GM19035 (cell line): ENCODE data around the gene COA1.
"Not testable (repeated sequence)": the region's sequence is repeated elsewhere in the genome, so short reads cannot be mapped to it uniquely, and the experiment has no call there.

Experiments
- ATAC-seq: cut with Tn5 transposase; IDR thresholded peaks from one replicate; pipeline ENCODE4 v1.9.1; 2021; ENCODE audit not compliant: unreplicated experiment

COA1 gene

DNA sequence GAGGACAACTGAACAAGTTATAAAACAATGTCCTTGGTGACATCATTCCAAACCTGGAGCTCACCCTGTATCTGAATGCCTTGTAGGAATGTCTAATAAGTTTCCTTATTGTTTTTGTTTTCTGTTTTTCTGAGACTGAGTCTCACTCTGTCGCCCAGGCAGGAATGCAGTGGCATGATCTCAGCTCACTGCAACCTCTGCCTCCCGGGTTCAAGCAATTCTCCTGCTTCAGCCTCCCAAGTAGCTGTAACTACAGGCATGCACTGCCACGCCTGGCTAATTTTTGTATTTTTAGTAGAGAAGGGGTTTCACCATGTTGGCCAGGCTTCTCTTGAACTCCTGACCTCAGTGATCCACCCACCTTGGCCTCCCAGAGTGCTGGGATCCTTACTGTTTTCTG is 2.2 kb upstream of the COA1 start:
- not testable (repeated sequence) for ATAC-seq

DNA sequence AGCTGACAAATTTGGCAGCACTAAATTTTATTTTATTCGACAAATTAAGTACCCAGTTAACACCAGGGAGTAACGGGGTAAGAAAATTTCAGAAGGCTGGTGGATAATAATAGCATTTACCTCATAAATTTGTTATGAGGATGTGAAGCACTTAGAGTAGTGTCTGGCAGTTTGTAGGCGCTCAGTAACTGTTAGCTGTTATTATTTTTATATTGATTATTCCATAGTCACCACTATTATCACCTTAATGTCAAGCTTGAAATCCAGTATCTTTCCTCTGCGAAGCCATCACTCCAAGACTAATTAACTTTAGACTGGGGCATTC is 563 bp upstream of the COA1 start:
- ATAC-seq: no peak

DNA sequence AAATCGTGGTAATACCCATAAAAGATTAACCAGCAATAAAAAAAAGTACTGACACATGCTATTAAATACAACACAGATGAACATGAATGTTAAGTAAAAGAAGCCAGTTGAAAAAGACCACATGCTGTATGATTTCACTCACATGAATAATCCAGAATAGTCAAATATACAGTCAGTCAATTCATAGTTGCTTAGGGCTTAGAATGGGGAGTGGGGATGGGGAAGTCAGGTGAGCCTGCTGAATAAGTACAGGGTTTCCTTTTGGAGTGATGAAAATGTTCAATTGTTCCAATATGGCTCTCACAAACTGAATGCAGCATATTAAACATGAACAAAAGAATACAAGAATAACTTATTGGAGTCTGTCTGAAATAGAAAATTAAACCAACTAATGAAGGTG is 1.8 kb downstream of the COA1 start:
- ATAC-seq: no peak

DNA sequence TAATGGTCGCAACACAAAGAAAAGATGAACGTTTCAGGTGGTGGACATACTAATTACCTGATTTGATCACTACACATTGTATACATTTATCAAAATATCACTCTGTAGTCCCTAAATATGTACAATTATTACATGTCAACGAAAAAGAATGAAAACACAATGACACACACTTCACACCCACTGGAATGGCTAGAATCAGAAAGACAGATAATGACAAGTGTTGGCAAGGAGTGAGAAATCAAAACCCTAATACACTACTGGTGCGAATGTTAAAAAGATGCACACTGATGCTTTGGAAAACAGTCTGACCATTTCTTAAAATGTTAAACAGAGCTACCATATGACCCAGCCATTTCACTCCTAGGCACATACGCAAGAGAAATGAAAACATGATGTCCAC is 2.3 kb downstream of the COA1 start:
- ATAC-seq: no peak

DNA sequence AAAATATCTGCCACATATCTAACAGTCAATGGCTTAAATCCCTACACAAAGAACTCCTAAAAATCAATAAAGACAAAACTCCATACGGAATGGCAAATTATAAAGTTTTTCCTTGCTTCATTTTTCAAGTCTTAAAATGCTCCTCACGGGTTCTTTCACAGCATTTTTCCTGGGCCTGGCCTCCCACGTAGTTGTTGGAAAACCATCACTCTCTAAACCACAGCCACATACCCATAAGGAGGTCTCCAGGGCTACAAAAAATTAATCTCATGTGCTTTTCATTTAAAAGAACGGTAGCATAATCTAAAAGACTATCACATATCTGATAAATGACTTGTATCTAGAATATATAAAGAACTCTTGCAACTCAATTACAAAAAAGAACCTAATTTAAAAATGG is 2.9 kb downstream of the COA1 start:
- ATAC-seq: no peak

DNA sequence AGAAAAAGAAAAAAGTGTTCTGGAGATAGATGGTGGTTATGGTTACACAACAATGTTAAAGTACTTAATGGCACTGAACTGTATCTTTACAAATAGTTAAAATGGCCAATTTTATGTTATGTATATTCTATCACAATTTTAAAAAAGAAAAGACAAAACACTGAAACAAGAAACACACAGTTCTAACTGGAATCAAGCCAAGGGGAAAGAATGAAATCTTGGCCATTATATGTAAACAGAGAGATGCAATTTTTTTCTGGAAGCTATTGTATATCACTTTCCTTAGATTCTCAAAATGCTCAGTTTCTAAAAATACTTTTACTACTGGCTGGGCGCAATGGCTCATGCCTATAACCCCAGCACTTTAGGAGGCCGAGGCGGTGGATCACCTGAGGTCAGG is 4.1 kb downstream of the COA1 start:
- ATAC-seq: no peak

DNA sequence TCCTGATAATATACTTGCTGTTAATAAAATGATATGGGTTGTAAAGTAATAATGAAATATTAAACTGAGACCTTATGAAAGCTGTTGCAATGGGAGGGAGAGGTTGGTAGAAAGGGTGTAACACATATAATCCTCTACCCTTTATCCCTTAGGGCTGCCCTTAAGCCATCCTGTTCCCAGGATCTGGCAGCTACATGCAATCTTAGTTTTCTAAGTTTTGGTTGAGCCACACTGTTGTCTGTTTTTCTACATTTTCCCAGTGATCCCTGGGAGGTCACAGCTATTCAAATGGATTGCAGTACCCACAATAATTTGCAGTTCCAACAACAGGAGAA is 6.3 kb downstream of the COA1 start:
- no peak for ATAC-seq

DNA sequence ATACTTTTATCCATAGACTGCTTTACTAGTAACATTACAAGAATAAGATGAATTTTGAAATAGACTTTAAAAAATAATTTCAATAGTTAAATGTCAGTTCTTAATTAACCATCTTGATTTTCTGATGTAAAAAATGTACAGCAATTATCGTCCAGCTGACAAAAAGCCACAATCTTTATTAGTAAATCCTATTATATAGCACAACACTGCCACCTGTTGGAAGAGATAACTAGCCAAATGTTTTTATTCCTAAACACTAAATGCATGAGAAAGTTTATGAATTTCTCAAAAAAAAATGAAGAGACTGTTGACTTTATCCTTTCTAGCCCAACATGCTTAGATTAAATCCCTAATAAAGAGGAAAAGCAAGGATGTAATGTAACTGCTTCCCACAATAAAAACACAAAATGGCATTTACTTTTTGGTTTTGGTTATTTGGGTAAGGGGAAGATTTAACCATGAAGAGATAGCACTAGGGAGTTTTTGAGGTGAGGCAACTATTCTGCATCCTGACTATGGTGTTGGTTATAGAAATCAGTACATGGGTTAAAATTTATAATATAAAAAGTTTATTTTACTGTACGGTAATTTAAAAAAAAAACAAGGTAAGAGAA is 8.0 kb downstream of the COA1 start:
- ATAC-seq: no peak

DNA sequence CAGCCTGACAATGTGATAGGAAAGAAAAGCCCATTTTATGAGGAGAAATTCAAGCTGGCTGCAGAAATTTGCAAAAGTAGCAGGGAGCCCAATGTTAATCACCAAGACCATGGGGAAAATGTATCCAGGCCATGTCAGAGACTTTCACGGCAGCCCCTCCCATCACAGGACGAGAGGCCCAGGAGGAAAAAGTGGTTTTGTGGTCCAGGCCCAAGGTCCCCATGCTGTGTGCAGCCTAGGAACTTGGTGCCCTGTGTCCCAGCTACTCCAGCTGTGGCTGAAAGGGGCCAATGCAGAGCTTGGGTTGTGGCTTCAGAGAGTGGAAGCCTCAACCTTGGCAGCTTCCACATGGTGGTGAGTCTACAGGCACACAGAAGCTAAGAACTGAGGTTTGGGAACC is 12.7 kb downstream of the COA1 start:
- no peak for ATAC-seq

DNA sequence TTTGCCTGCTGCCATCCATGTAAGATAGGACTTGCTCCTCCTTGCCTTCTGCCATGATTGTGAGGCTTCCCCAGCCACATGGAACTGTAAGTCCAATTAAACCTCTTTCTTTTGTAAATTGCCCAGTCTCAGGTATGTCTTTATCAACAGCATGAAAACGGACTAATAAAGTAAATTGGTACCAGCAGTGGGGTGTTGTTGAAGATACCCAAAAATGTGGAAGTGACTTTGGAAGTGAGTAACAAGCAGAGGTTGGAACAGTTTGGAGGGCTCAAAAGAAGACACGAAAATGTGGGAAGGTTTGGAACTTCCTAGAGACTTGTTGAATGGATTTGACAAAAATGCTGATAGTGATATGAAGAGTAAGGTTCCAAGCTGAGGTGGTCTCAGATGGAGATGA is 13.4 kb downstream of the COA1 start:
- not testable (repeated sequence) for ATAC-seq

DNA sequence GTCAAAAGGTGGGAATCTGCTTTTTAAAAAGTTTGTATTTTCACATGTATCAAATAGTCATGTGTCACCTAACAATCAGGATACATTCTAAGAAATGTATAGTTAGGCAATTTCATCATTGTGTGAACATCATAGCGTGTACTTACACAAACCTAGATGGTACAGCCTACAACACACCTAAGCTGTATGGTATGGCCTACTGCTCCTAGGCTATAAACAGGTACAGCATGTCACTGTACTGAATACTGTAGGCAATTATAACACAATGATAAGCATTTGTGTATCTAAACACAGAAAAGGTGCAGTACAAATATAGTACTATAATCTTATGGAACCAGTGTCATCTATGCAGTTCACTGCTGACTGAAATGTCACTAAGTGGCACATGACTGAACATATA is 17.8 kb downstream of the COA1 start:
- no peak for ATAC-seq

DNA sequence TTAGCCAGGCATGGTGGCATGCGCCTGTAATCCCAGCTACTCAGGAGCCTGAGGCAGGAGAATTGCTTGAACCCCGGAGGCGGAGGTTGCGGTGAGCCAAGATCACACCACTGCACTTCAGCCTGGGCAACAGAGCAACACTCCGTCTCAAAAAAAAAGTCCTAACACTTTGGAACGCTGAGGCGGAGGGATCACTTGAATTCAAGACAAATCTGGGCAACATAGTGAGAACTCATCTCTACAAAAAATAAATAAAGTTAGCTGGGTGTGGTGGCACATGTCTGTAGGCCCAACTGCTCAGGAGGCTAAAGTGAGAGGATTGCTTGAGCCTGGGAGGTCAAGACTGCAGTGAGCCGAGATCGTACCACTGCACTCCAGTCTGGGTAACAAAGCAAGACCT is 21.3 kb downstream of the COA1 start:
- ATAC-seq: not testable (repeated sequence)

DNA sequence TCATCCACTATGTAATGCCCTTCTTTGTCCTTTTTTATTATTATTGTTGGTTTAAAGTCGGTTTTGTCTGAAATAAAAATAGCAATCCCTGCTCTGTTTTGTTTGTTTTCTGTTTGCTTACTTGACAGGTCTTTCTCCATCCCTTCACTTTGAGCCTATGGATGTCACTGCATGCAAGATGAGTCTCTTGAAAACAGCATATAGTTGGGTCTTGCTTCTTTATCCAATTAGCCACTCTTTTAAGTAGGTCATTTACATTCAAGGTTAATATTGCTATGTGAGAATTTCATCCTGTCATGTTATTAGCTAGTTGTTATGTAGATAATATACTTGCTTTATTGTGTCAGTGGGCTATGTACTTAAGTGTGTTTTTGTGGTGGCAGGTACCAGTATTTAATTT is 25.8 kb downstream of the COA1 start:
- no peak for ATAC-seq

DNA sequence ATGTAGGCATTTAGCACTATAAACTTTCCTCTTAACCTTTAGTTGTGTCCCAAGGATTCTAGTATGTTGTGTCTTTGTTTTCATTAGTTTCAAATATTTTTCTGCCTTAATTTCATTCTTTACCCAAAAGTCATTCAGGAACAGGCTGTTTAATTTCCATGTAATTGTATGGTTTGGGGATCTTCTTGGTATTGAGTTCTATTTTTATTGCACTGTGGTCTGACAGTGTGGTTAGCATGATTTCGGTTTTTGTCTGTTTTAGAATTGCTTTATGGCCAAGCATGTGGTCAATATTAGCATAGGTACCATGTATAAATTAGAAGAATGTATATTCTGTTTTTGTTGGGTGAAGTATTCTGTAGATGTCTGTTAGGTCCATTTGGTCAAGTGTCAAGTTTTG is 26.3 kb downstream of the COA1 start:
- ATAC-seq: no peak

DNA sequence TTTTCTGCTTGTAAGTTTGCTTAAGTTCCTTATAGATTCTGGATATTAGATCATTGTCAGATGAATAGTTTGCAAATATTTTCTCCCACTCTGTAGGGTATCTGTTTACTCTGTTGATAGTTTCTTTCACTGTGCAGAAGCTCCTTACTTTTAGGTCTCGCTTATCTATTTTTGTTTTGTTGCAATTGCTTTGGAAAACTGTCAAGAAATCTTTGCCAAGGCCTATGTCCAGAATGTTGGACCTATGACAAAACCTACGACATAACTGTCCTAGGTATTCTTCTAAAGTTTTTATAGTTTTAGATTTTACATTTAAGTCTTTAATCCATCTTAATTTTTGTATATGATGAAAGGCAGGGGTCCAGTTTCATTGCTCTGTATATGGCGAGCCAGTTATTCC is 27.4 kb downstream of the COA1 start:
- ATAC-seq: no peak

DNA sequence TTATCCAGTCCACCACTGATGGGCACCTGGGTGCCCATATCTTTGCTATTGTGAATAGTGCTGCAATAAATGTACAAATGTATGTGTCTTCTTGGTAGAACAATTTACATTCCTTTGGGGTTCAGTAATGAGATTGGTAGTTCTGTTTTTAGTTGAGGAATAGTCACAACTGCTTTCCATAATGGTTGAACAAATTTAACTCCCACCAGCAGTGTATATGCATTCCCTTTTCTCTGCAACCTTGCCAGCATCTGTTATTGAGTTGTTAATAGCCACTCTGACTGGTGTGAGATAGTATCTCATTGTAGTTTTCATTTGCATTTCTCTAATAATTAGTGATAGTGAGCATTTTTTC is 27.8 kb downstream of the COA1 start:
- ATAC-seq: no peak

DNA sequence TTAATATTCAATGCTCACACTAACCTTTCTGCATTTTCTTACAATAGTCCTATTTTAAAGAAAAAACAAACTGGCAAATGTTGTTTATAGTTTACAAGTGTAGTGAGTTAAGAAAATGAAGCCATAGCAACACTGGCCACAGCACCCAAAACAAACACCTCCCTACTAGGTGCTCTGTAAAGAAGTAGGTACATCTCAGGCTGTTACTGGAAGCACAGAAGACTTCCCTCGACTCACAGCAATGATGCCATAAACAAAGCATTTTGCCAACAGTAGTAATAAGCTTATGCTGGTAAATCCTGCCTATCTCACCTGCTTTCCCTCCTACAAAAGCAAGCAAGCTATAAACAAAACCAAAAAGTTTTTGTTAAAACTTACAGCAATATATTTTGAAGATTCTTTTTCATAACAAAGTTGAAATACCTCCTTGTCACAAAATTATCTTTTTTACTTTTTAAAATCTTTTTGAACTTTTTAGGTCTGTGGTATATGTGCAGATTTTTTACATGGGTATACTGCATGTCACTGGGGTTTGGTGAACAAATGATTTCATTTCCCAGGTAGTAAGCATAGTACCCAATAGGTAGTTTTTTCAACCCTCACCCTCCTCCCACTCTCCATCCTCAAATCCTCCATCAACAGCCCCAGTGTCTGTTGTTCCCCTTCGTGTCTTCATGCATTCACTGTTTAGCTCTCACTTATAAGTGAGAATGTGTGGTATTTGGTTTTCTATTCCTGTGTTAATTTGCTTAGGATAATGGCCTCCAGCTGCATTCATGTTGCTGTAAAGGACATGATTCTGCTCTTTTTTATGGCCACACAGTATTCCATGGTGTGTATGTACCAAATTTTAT is 28.4 kb downstream of the COA1 start:
- no peak for ATAC-seq

DNA sequence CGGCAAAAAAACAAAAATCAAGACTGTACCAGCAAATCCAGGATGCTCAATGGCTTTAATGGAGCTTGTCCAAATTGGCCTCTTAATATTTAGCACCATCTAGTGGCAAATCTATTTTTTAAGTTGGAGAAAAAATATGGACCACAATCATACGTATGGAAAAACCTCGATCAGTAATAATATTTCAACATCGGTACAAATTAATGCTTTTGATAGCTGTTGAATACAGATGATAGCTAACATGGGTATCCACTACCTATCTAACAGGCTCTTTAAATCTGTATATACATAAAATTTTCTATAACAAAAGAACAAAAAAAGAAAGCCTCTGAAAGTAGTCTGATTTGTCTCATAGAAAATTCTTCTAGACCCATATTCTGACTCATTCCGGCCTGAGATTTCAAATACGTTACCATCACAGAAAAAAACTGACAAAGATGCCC is 29.2 kb downstream of the COA1 start:
- no peak for ATAC-seq

DNA sequence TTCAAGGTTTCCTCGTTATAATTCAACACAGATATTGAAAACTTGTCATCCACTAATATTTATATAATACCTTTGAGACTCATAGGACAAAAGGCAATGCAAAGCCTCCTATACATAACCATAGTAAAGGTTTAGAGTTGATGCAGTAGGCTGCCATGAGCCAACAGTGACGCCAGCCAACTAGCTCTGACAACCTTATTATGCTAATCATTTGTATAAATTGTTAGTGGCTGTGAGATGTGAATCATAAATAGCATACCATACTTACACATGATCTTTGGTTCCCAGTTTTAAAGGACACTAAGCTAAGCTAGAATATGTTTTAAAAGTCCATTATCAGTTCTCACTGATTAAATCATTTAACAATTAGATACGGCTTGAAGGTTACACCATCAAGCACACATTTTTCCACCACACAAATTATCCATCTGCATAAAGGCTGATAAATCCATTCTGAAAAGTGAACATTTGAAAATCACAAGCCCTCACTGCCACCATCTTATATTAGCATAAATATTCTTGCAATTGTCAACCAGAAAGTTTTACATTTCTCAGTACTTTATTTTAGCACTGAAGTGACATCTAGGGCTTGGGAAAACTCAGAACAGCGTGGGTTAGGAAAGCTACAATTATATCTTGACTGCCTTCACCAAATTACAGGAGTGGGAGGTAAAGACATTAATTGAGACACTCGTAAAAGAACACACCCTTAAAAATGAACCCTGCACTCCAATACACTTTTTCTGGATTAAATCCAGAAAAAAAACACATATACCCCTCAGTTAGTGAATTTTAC is 30.7 kb downstream of the COA1 start:
- no peak for ATAC-seq

DNA sequence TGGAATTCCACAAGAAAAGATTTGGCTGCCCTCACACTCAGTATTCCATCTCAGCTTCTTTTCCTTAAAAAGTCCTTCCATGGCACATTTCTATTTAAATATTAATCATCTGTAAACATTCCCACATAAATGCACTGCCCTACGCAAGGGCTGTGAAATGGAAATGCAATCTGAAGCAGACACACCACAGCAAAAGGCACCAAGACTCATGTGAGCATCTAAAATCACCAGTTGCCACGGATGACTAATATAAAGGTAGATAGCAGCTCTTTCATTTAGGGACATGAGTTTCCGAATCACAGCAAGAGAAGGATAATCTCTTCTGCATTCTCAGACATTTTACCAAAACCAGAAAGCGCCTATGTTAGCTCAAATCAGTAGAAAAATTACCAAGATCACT is 31.6 kb downstream of the COA1 start:
- ATAC-seq: no peak

DNA sequence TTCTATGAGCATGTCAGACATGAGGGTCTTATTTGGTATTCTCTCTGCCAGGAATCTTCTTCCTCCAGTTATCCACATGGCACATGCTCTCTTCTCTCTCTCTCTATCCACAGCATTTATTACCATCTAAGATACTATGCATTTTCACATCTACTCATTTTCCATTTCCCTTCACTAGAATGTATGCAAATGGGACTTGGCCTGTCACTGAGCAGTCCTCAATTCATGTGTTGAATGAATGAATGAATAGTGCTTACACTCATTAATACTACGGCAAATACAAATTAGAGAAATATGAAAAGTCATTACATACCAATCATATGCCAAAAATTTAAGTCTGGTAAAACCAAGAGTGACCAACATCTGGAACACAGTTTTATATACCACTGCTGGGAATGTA is 34.0 kb downstream of the COA1 start:
- no peak for ATAC-seq

DNA sequence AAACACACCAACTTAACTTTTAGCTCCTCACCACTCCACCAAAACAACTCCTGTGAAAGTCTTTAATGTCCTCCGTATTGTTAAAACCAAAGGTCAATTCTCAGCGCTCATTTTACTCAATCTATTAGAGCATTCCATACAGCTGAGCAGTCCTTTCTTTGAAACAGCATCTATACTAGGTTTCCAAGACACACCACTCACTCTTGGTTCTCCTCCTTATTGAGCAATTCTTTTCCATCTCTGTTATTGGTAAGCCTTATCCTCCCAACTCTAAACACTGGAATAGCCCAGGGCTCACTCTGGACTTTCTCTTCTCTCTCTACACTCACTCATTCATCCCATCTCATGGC is 34.9 kb downstream of the COA1 start:
- no peak for ATAC-seq
